HG03097 (cell line): ENCODE data around the gene SNX33.
"Not testable (repeated sequence)": the region's sequence is repeated elsewhere in the genome, so short reads cannot be mapped to it uniquely, and the experiment has no call there.

Experiments used
- ATAC-seq: cut with Tn5 transposase; IDR thresholded peaks from one replicate; pipeline ENCODE4 v1.9.1; 2021; ENCODE audit not compliant: unreplicated experiment, low FRiP score

The SNX33 gene

GRCh38 chr15:75661100-75661755 lies 13.5 kb downstream of the SNX33 start:
- ATAC-seq = no peak

- ATAC-seq = no peak
Observed at GRCh38 chr15:75661756-75662140, 14.0 kb downstream of the SNX33 start.

- ATAC-seq = no peak
Observed at GRCh38 chr15:75662823-75663519, 15.3 kb downstream of the SNX33 start.

- ATAC-seq = no peak
Observed at GRCh38 chr15:75663931-75664421, 16.3 kb downstream of the SNX33 start.

- no peak for ATAC-seq
Observed at GRCh38 chr15:75666823-75667501, 19.2 kb downstream of the SNX33 start.

- ATAC-seq = no peak
Observed at GRCh38 chr15:75669191-75669878, 21.6 kb downstream of the SNX33 start.

GRCh38 chr15:75669879-75670212 lies 22.1 kb downstream of the SNX33 start:
- ATAC-seq = no peak

- no peak for ATAC-seq
Observed at GRCh38 chr15:75671730-75672602, 24.3 kb downstream of the SNX33 start.

- no peak for ATAC-seq
Observed at GRCh38 chr15:75672646-75673425, 25.1 kb downstream of the SNX33 start.

- no peak for ATAC-seq
Observed at GRCh38 chr15:75673426-75674235, 25.9 kb downstream of the SNX33 start.

- ATAC-seq = no peak
Observed at GRCh38 chr15:75674366-75674765, 26.7 kb downstream of the SNX33 start.

- ATAC-seq = no peak
Observed at GRCh38 chr15:75675579-75676404, 28.1 kb downstream of the SNX33 start.

- no peak for ATAC-seq
Observed at GRCh38 chr15:75676688-75677464, 29.2 kb downstream of the SNX33 start.

- ATAC-seq = no peak
Observed at GRCh38 chr15:75677465-75678323, 30.0 kb downstream of the SNX33 start.

GRCh38 chr15:75678324-75678690 lies 30.6 kb downstream of the SNX33 start:
- ATAC-seq = not testable (repeated sequence)
